HepG2 (cell line): ENCODE data around the gene HMGN4. TPM values are rescaled to one million over a fixed set of nuclear protein-coding genes. Genes with fewer than 3 reads are reported as not detected.
A peak's percentile ranks its signal among the peaks of the same experiment; 100 is the strongest.

Source experiments
- AGO2 ChIP-seq: fragments of 200-400 bp; formaldehyde crosslinking; optimal IDR thresholded peaks from 2 replicates; pipeline ENCODE3; 2017; ENCODE audit warnings: mild to moderate bottlenecking, low read depth, low read length, moderate library complexity
- CBX1 ChIP-seq: IDR thresholded peaks from one replicate; pipeline ENCODE4 v1.6.1; 2016; ENCODE audit warnings: antibody characterized with exemption, low read depth
- ELF3 ChIP-seq: IDR thresholded peaks from 2 replicates; pipeline ENCODE4 v1.6.1; 2016; ENCODE audit warnings: missing genetic modification reagents, missing compliant biosample characterization
- GABPB1 ChIP-seq: IDR thresholded peaks from 2 replicates; pipeline ENCODE4 v1.6.1; 2016; ENCODE audit warnings: mild to moderate bottlenecking, missing genetic modification reagents, moderate library complexity, missing compliant biosample characterization
- HOXA5 ChIP-seq: sonication (generic); formaldehyde crosslinking; IDR thresholded peaks from 2 replicates; pipeline ENCODE4 v1.4.0; 2020; ENCODE audit warnings: missing genetic modification reagents
- MXD1 ChIP-seq: sonication (generic); formaldehyde crosslinking; IDR thresholded peaks from 2 replicates; pipeline ENCODE4 v1.4.0; 2020; ENCODE audit warnings: mild to moderate bottlenecking, missing genetic modification reagents
- NFKB2 ChIP-seq: sonication (generic); formaldehyde crosslinking; IDR thresholded peaks from 2 replicates; pipeline ENCODE4 v1.4.0; 2020; ENCODE audit warnings: missing genetic modification reagents, borderline replicate concordance
- POLR2G ChIP-seq: fragments of 200-400 bp; formaldehyde crosslinking; IDR thresholded peaks from 2 replicates; pipeline ENCODE4 v1.6.1; 2018; ENCODE audit warnings: mild to moderate bottlenecking, low read depth, low read length, moderate library complexity
- SMAD9 ChIP-seq: sonication (generic); formaldehyde crosslinking; IDR thresholded peaks from 2 replicates; pipeline ENCODE4 v1.5.1; 2020; ENCODE audit warnings: mild to moderate bottlenecking, missing genetic modification reagents
- SMARCE1 ChIP-seq: fragments of 450-650 bp; IDR thresholded peaks from 2 replicates; pipeline ENCODE4 v1.6.1; 2017; ENCODE audit warnings: borderline replicate concordance
- ZNF281 ChIP-seq: sonication (generic); formaldehyde crosslinking; IDR thresholded peaks from 2 replicates; pipeline ENCODE4 v1.4.0; 2020; ENCODE audit warnings: missing genetic modification reagents, borderline replicate concordance
- ZNF318 ChIP-seq: sonication (generic); formaldehyde crosslinking; IDR thresholded peaks from 2 replicates; pipeline ENCODE4 v1.4.0; 2020; ENCODE audit warnings: mild to moderate bottlenecking, missing genetic modification reagents
- ZNF33A ChIP-seq: sonication (generic); formaldehyde crosslinking; IDR thresholded peaks from 2 replicates; pipeline ENCODE4 v1.5.1; 2020; ENCODE audit warnings: missing genetic modification reagents, mild to moderate bottlenecking, moderate library complexity, borderline replicate concordance
- ZNF513 ChIP-seq: sonication (generic); formaldehyde crosslinking; conservative IDR thresholded peaks from 2 replicates; pipeline ENCODE4 v1.5.0; 2020; ENCODE audit warnings: missing genetic modification reagents
- ZNF709 ChIP-seq: sonication (generic); formaldehyde crosslinking; IDR thresholded peaks from 2 replicates; pipeline ENCODE4 v1.5.0; 2020; ENCODE audit warnings: mild to moderate bottlenecking, missing genetic modification reagents
- ZNF83 ChIP-seq: sonication (generic); formaldehyde crosslinking; IDR thresholded peaks from 2 replicates; pipeline ENCODE4 v1.4.0; 2020; ENCODE audit warnings: missing genetic modification reagents, mild to moderate bottlenecking, borderline replicate concordance
- polyA plus RNA-seq, 8 experiments: library from polyadenylated mRNA; depleted of rRNA in 3 of 8; stranded (reverse) in 7 of 8; unstranded in 1 of 8; fragments of >200 nt; fragmentation: Illumina TruSeq in 4 of 8; extraction: Trizol in 4 of 8; gene quantifications; 2 replicates each; pipeline versions ENCODE4 v1.2.1 to v1.2.3, GENCODE V29; 2011 to 2016; ENCODE audit warnings: low read depth in 4 of 8, missing spikeins in 1 of 8, mixed read lengths in 1 of 8; ENCODE audit not compliant: insufficient read depth in 1 of 8
- total RNA-seq, 5 experiments: library from RNA; depleted of rRNA; stranded (reverse); fragments of >200 nt; fragmentation: Illumina TruSeq; extraction: Trizol; gene quantifications; 2 replicates each; pipeline ENCODE4 v1.2.3, GENCODE V29; 2016; ENCODE audit warnings: low read depth in 1 of 5

HMGN4 gene
- total and polyA plus RNA-seq, 2 of the 13 experiments (the other 11 are each of a cell fraction or from before 2014, with no cell fraction given), result 39.9 to 52.1 TPM

- TF ChIP-seq ZNF318 (CRISPR knock-in tag) (no peak), GABPB1 (CRISPR knock-in tag) (peak; percentile 40; the same call in 1 of the 2 replicates), ZNF281 (CRISPR knock-in tag) (peak; percentile 10; the same call in 1 of the 2 replicates), POLR2G (no peak), ZNF83 (no peak), ZNF709 (no peak), AGO2 (no peak), ELF3 (no peak; the same call in none of the 2 replicates), CBX1 (peak; percentile 61), ZNF33A (CRISPR knock-in tag) (no peak), SMAD9 (CRISPR knock-in tag) (no peak), SMARCE1 (no peak), MXD1 (CRISPR knock-in tag) (no peak; the same call in 1 of the 2 replicates), ZNF513 (peak; percentile 97), HOXA5 (CRISPR knock-in tag) (peak; percentile 88), NFKB2 (CRISPR knock-in tag) (no peak)
Measured at GRCh38 chr6:26553635-26554446, 15.7 kb downstream of the HMGN4 start (continued).
